ENCODE data around the gene XPA.

Gene XPA

DNA sequence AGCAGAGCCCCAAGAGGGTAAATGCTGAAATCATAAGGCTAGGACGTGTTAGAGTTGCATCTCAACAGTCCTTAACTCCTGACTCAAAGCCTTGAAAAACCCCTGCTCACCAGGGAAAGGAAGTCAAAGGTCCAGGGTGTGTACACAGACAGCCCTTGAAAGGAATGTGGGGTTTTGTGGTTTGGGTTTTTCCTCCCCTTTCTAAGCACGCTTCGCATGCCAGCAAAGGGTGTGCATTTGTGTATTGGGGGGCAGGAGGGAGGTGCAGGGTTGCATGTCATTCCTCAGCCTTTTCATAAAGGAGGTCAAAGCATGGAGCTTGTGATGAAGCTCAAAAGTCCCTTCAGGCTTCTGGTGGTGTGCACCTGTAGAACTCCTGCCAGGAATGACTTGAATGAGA, 17.3 kb upstream of the XPA start:
- peak; percentile 25 for DNase-seq (ENCODE audit: low read depth)

GRCh38 chr9:97711223-97711626, 14.1 kb upstream of the XPA start:
- DNase-seq (ENCODE audit: low read depth) = no peak
- no peak for TF ChIP-seq CTCF (IDR thresholded peaks at IDR 0.05; ENCODE audit: low read length, missing control alignments)
- no peak overlapping the region for H3K4me3 ChIP-seq (replicated peaks; ENCODE audit: low read depth, low read length)

More for the DNA sequence above, 17.3 kb upstream of the XPA start:
- H3K4me3 ChIP-seq (replicated peaks; ENCODE audit: low read depth, low read length) = no peak overlapping the region
- no peak for TF ChIP-seq CTCF (IDR thresholded peaks at IDR 0.05; ENCODE audit: low read length, missing control alignments)

GRCh38 chr9:97710356-97711222, 13.4 kb upstream of the XPA start:
- peak; percentile 77 for TF ChIP-seq CTCF (IDR thresholded peaks at IDR 0.05; ENCODE audit: low read length, missing control alignments)
- H3K4me3 ChIP-seq (replicated peaks; ENCODE audit: low read depth, low read length) = no peak overlapping the region
- DNase-seq (ENCODE audit: low read depth) = peak; percentile 82

GRCh38 chr9:97706246-97706645, 9.1 kb upstream of the XPA start:
- no peak overlapping the region for H3K4me3 ChIP-seq (replicated peaks; ENCODE audit: low read depth, low read length)
- no peak for TF ChIP-seq CTCF (IDR thresholded peaks at IDR 0.05; ENCODE audit: low read length, missing control alignments)
- DNase-seq (ENCODE audit: low read depth) = no peak

DNA sequence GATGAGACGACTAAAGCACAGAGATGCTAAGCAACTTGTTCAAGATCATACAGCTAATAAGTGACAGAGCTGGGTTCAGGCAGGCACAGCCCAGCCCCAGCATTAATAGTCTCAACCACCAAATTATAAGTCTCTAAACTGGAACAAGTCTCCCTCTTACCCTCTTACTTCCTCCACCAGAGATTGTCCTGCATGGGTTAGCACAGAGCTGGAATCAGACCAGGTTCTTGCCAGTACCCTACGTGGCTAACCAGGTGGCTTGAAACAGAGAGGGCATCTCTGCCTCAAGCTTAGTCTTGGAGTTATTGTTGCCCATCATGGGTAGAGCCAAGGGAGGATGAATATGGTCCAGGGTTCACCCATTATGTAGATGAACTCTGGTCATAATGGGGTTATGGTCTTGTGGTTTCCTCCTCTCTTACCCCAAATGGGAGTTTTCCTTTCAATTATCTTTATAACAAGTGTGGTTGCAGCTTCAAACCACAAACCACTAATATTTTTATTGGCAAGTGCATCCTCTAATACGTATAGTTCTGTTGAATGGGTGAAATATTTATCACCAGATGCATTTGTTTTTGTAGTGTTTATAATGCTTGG, 8.3 kb upstream of the XPA start:
- no peak for TF ChIP-seq CTCF (IDR thresholded peaks at IDR 0.05; ENCODE audit: low read length, missing control alignments)
- peak; percentile 24 for DNase-seq (ENCODE audit: low read depth)
- no peak overlapping the region for H3K4me3 ChIP-seq (replicated peaks; ENCODE audit: low read depth, low read length)

DNA sequence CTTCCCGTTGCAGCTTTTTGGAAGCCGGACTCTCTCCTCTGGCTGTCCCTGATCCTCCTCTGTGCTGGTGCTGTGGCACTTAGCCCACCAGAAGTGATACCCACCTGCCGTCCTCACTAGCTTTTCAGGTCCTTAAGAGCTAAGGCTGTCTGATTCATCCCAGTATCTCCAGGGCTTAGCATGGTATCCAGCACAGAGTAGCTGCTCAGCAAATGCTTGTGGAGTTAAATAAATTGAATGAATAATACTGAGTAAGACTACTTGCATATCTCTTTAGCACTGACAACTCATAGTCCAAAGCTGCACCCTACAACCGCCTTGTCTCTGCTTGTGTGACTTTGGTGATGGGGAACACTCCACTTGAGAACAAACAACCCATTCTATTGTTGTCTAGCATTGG, 7.7 kb upstream of the XPA start:
- no peak for DNase-seq (ENCODE audit: low read depth)
- H3K4me3 ChIP-seq (replicated peaks; ENCODE audit: low read depth, low read length) = no peak overlapping the region
- TF ChIP-seq CTCF (IDR thresholded peaks at IDR 0.05; ENCODE audit: low read length, missing control alignments) = no peak
